ENCODE results near the gene POR.

DNA sequence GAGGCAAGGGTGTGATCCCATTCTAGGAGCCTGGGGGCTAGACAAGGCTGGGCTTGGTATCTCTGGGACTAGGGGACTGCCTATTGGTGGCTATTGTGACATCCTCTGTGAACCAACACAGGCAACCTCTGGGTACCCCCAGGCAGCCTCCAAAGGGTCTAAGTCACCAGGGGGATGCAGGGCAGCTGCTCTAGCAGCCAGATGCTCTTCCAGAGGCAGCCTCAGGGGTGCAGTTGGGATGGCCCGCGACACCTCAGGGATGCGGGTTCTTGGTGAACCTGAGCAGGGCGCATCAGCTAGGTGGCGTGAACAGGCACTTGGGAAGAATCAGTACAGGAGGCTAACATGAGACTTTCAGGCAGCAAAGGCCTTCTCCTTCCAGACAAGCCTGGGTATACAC is 81.0 kb downstream of the POR start:
- TF ChIP-seq, protein P1, sequence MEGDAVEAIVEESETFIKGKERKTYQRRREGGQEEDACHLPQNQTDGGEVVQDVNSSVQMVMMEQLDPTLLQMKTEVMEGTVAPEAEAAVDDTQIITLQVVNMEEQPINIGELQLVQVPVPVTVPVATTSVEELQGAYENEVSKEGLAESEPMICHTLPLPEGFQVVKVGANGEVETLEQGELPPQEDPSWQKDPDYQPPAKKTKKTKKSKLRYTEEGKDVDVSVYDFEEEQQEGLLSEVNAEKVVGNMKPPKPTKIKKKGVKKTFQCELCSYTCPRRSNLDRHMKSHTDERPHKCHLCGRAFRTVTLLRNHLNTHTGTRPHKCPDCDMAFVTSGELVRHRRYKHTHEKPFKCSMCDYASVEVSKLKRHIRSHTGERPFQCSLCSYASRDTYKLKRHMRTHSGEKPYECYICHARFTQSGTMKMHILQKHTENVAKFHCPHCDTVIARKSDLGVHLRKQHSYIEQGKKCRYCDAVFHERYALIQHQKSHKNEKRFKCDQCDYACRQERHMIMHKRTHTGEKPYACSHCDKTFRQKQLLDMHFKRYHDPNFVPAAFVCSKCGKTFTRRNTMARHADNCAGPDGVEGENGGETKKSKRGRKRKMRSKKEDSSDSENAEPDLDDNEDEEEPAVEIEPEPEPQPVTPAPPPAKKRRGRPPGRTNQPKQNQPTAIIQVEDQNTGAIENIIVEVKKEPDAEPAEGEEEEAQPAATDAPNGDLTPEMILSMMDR (IDR thresholded peaks at IDR 0.05): no peak
- no peak for TF ChIP-seq POLR2A (IDR thresholded peaks at IDR 0.05)

All from uterus (tissue), 2 donors.